GM19193 (cell line): Measurements from ENCODE around the gene ZSCAN18.

Experiments
- POLR2A ChIP-seq: IDR thresholded peaks from 4 replicates; pipeline ENCODE4 v1.6.1; 2011; ENCODE audit not compliant: insufficient read depth, insufficient read length; ENCODE audit errors: extremely low read depth

The ZSCAN18 gene

GRCh38 chr19:58091251-58091995 lies 6.6 kb downstream of the ZSCAN18 start:
- TF ChIP-seq POLR2A: no peak

- TF ChIP-seq POLR2A: no peak
Observed at GRCh38 chr19:58089846-58090245, 8.2 kb downstream of the ZSCAN18 start.

- no peak for TF ChIP-seq POLR2A
Observed at GRCh38 chr19:58088521-58089052, 9.4 kb downstream of the ZSCAN18 start.

GRCh38 chr19:58086825-58087710 lies 11.0 kb downstream of the ZSCAN18 start:
- TF ChIP-seq POLR2A: no peak

GRCh38 chr19:58085348-58085875 lies 12.6 kb downstream of the ZSCAN18 start:
- no peak for TF ChIP-seq POLR2A

GRCh38 chr19:58084596-58085347 lies 13.3 kb downstream of the ZSCAN18 start:
- TF ChIP-seq POLR2A: no peak

- TF ChIP-seq POLR2A: no peak
Observed at GRCh38 chr19:58083021-58083420, 15.0 kb downstream of the ZSCAN18 start.

- TF ChIP-seq POLR2A: no peak
Observed at GRCh38 chr19:58079792-58080191, 18.2 kb downstream of the ZSCAN18 start.

- no peak for TF ChIP-seq POLR2A
Observed at GRCh38 chr19:58067240-58067912, 30.7 kb downstream of the ZSCAN18 start.

GRCh38 chr19:58063712-58064111 lies 34.3 kb downstream of the ZSCAN18 start:
- no peak for TF ChIP-seq POLR2A

GRCh38 chr19:58060231-58060630 lies 37.8 kb downstream of the ZSCAN18 start:
- TF ChIP-seq POLR2A: no peak

GRCh38 chr19:58059671-58060078 lies 38.4 kb downstream of the ZSCAN18 start:
- TF ChIP-seq POLR2A: no peak

- TF ChIP-seq POLR2A: no peak
Observed at GRCh38 chr19:58059003-58059670, 38.9 kb downstream of the ZSCAN18 start, which contains the start of gene ZNF135. Gene ZNF135, plus strand, starts transcription at chr19:58059282. Its CDS starts 721 bp downstream, at chr19:58060003.
